NCI-H2081 (cell line): ENCODE measurements around the gene GCNT1.
"Not testable (repeated sequence)": the region's sequence is repeated elsewhere in the genome, so short reads cannot be mapped to it uniquely, and the experiment has no call there.

Experiments used
- DNase-seq, 2 experiments: peaks; one replicate each; lab custom pipeline; 2025; lab: John Stamatoyannopoulos, UW

Gene GCNT1

GRCh38 chr9:76443887-76444286, 15.1 kb upstream of the GCNT1 start:
- DNase-seq: no peak

DNA sequence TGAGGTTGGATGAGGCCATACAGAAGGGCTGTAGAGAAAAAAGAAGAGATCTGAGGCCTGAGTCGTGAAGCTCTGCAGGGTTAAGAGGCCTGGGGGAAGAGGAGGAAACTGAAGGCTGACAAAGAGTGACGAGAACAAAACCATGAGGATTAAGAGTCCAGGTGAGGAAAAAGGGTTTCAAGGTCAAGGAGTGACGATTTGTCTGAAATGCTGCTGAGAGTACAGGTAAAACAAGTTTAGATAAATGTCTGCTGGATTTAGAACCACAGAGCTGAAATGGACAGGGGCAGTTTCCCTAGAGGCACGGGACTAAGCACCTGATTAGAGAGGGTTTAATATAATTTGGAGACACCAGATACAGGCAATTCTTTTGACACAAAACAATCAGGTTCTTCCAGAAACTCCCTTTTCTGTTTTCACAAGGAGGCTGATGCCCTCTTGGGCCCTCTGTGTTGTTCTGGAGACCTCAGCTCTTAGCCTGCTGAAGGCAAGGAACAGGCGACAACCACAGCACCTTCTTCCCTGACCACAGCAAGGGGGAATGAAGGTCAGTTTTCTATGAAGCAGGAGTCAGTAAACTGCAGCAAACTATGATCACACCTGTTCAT, 14.6 kb upstream of the GCNT1 start:
- no peak for DNase-seq

GRCh38 chr9:76445976-76446375, 13.0 kb upstream of the GCNT1 start:
- no peak for DNase-seq

- no peak for DNase-seq
Observed at GRCh38 chr9:76448501-76448900, 10.5 kb upstream of the GCNT1 start.

DNA sequence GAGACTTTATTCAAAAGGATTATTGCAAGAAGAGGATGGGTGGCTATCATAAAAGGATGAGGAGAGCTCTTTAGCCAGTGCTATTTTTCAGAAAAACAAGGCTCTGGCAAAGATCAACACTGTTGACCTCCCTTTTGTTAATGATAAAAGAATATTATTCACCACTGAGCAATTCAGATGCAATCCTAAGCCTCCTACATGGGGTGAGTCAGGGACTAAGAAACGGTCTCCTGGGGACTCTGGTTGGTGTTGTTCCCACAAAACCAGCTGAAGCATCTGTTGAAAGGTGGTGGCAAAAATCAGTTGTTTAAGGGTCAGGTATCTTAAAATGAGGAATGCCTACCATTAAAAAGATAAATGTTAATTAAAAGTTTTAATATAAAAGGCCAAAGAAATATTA, 7.7 kb upstream of the GCNT1 start:
- DNase-seq: no peak

DNA sequence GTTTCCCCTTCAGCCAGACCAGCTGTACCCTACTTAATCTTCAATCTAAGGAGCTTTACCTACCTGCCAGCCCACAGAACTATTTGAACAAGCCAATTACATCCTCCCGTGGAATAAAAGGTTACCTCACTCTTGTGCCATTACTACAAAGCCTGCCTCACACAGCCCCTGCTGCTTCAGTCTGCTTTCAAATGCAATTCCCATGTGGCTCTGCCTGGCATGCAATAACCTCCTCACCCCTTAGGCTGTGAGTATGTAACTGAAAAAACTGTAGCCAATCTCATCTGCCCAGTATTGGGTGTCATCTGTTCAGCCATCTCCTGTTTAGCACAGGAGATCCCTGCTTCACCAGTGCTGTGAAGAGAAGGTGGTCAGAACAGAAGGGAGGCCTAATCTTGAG, 6.1 kb upstream of the GCNT1 start:
- peak in 1 of 2 experiments; percentile 35 for DNase-seq

GRCh38 chr9:76453785-76454184, 5.2 kb upstream of the GCNT1 start:
- DNase-seq: no peak

- no peak for DNase-seq
Observed at GRCh38 chr9:76454311-76454710, 4.7 kb upstream of the GCNT1 start.

DNA sequence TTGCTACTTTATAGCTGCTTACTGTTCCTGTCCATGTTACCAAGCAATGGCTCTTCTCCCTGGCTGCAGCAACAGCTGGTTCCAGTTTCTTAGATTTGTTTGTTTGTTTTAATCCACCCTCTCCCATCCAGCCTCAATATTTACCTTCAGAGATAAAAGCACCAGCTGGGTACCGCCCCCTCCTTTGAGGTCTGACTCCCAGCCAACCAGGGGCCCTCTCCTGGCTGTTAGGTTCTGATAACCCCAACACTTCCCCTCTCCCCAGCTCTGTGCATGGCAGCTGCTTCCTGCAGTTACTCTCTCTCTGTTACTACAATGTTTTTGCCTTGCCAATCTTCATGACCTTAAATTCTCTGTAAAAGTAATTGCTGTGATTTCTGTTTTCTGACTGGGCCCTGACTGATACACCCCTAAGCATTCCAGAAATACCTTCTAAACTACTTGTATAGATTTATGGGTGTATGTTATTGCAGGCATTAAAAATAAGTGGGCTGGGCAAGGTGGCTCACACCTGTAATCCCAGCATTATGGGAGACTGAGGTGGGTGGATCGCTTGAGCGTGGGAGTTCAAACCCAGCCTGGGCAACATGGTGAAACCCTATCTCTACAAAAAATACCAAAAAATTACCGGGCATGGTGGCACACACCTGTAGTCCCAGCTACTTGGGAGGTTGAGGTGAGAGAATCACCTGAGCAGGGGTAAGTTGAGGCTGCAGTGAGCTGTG, 2.6 kb upstream of the GCNT1 start:
- peak; percentile 84 to 86 for DNase-seq

- DNase-seq: peak; percentile 34 to 55
Observed at GRCh38 chr9:76459694-76460635, 983 bp downstream of the GCNT1 start.

DNA sequence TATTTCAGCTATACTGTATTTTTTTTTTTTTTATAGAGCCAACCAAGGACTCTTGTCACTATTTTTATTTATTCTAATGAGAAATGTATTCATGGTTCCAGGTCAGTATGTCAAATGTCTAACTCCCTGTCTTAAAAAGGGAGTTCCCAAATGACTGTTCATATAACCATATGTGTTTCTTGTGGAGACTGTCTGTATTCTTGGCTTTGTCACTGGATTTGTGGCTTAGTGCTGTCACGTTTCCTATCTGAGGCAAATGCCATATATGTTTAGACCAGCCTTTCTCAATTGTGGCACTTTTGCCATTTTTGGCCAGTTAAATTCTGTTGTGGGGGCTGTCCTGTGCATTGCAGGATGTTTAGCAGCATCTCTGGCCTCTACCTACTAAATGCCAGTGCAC, 3.1 kb downstream of the GCNT1 start:
- no peak for DNase-seq

DNA sequence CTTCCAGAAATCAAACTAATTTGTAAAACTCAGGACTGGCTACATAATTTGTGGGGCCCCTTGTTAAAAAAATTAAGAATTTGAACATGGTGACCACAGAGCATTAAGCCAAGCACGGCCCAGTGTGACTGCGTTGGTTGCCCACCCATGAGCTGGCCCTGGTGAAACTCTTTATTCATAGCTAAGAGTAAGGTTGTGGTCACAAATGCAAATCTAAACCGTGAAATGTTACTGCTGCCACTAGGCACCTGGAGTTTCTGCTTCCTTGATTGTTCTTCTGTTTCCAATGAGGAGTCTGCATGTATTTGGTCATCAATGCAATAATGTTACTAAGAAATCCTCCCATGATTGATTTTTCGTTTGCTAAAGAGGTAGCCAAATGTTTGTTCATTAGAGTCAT, 4.2 kb downstream of the GCNT1 start:
- DNase-seq: no peak

DNA sequence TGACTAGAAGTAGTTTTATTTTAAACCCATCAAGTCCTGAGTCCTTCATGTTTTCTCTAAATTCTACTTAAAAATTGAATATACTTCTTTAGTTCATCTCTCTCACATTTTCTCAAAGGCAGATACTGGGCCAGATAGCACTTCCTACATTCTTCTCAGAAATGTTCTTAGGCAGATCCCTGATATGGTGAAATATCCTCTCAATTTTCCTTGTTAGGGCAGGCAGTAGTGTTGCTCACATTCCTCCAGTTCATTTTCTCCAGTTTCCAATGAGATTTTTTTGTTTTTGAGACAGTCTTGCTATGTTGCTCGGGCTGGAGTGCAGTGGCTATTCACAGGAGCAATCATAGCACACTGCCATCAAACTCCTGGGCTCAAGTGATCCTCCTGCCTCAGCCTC, 5.7 kb downstream of the GCNT1 start:
- DNase-seq: no peak

DNA sequence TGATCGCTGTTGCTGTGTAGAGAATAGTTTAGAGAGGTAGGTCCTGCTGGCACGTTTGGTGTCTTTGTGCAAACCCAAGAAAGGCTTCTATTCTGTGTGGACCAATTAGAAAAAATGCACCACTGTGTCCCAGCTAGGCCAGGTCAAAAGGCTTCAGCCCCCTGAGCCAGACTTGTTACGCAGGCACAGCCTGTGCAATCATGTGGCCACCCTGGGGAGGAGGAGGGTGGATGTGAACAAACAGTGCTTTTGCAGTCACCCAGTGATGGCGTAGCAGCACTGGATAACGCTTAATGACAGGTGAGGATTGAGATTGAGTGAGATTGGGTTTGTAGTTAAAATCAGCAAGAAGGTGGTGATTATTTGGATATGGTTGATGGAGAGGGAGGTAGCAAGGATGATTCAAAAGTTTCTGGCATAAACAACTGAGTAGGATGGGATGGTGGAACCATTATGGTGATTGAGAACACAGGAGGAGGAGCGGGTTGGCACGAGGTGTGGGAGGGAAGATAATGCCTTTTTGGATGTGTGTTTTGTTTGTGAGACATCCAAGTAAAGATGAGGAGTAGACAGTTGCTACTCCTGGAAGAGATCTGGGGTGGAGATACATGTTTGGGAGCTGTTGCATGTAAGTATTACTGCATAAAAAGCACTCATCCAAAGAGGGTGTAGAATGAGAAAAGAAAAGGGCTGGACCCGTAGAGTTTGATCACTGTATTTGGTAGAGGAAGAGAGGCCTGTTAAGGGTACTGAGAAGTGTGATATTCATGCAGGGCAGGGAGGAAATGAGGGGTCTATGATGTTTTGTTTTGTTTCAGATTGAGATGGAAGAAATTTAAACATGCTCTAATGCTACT, 6.7 kb downstream of the GCNT1 start:
- DNase-seq: peak in 1 of 2 experiments; percentile 8

DNA sequence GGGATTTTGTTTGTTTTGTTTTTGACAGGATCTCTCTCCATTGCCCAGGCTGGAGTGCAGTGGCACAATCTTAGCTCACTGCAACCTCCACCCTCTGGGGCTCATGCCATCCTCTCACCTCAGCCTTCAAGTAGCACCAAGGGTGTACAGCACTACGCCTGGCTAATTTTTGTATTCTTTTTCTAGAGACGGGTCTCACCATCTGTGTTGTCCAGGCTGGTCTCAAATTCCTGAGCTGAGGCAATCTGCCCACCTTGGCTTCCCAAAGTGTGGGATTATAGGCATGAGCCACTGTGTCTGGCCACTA, 7.3 kb downstream of the GCNT1 start:
- DNase-seq: no peak

GRCh38 chr9:76474419-76474818, 15.4 kb downstream of the GCNT1 start:
- DNase-seq: no peak

GRCh38 chr9:76475686-76476085, 16.7 kb downstream of the GCNT1 start:
- DNase-seq: no peak

DNA sequence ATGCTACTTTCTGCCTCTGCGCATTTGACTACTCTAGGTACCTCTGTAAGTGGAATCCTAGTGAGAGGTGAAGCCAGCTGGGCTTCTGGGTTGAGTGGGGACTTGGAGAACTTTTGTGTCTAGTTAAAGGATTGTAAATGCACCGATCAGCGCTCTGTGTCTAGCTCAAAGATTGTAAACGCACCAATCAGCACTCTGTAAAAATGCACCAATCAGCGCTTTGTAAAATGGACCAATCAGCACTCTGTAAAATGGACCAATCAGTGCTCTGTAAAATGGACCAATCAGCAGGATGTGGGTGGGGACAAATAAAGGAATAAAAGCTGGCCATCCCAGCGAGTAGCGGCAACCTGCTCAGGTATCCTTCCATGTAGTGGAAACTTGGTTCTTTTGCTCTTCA, 18.8 kb downstream of the GCNT1 start:
- DNase-seq: not testable (repeated sequence)

GRCh38 chr9:76478226-76478625, 19.2 kb downstream of the GCNT1 start:
- no peak for DNase-seq

- not testable (repeated sequence) for DNase-seq
Observed at GRCh38 chr9:76479337-76479736, 20.4 kb downstream of the GCNT1 start.

DNA sequence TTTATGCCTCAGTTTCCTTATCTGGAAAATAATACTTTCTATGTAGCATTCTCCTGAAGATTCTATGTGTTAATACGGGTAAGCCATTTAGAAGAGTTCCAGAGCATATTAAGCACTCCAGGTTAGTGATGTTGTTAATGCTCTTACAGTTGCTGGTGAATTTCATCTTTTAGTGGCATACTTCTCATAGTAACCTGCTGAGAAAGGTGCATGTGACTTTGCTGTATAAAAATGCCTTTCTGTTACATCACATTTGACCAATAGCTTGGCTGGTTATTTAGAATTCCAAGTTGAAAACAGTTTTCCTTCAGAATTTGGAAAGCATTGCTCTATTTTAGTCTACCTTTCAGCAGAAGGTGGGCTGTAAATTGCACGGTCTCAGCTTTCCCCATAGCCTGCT, 27.2 kb downstream of the GCNT1 start:
- no peak for DNase-seq
